Activated CD8-positive, alpha-beta T cell treated with anti-CD3 and anti-CD28 coated beads for 36 hours (primary cell): ENCODE measurements around the gene DPYD. TPM values are rescaled to one million over a fixed set of nuclear protein-coding genes. Genes with fewer than 3 reads are reported as not detected.

ENCODE experiments used
- ATAC-seq: fragments of 200-7000 bp; cut with Tn5 transposase; one replicate; pipeline ENCODE4 v1.10.0; 2021; ENCODE audit warnings: mild to moderate bottlenecking, moderate library complexity
- CTCF ChIA-PET: fragments of 350-600 bp; sonication (Branson Sonifier 250); formaldehyde crosslinking; loops from one replicate; lab custom pipeline; 2021; ENCODE audit warnings: antibody characterized with exemption; lab: Charles Lee
- POLR2A ChIA-PET: fragments of 350-600 bp; sonication (Branson Sonifier 250); formaldehyde crosslinking; loops from one replicate; lab custom pipeline; 2021; ENCODE audit warnings: antibody characterized with exemption; lab: Charles Lee
- DNase-seq: peaks from one replicate; pipeline ENCODE4 v3.0.0-alpha.2; 2020
- H3K27ac Mint-ChIP-seq: one replicate; pipeline ENCODE4 v1.8.0; 2021; ENCODE audit warnings: mild to moderate bottlenecking, mixed read lengths
- H3K27me3 Mint-ChIP-seq: one replicate; pipeline ENCODE4 v1.8.0; 2021; ENCODE audit warnings: mixed read lengths
- H3K36me3 Mint-ChIP-seq: one replicate; pipeline ENCODE4 v1.8.0; 2021; ENCODE audit warnings: low read depth, mixed read lengths
- H3K4me1 Mint-ChIP-seq: one replicate; pipeline ENCODE4 v1.8.0; 2021; ENCODE audit warnings: low read depth, mixed read lengths
- H3K4me3 Mint-ChIP-seq: one replicate; pipeline ENCODE4 v1.8.0; 2021; ENCODE audit warnings: mild to moderate bottlenecking, moderate library complexity, mixed read lengths
- H3K9me3 Mint-ChIP-seq: one replicate; pipeline ENCODE4 v1.8.0; 2021; ENCODE audit warnings: mixed read lengths
- intact Hi-C: fragments of 100-400 bp; cut with micrococcal nuclease; formaldehyde crosslinking; loops from one replicate; pipeline ENCODE4 v1.10.0; 2022
- total RNA-seq, 2 experiments: library from RNA; stranded (reverse); gene quantifications; one replicate each; pipeline ENCODE4 v1.2.3, GENCODE V29; 2021
- TF ChIP-seq, protein P1 (sequence below): fragments of 200-600 bp; IDR thresholded peaks from one replicate; pipeline ENCODE4 v1.8.0; 2022; ENCODE audit warnings: antibody characterized with exemption, mild to moderate bottlenecking

Gene DPYD
- total RNA-seq, 2 experiments from 2014 or later, result 10.7 to 10.8 TPM

DNA sequence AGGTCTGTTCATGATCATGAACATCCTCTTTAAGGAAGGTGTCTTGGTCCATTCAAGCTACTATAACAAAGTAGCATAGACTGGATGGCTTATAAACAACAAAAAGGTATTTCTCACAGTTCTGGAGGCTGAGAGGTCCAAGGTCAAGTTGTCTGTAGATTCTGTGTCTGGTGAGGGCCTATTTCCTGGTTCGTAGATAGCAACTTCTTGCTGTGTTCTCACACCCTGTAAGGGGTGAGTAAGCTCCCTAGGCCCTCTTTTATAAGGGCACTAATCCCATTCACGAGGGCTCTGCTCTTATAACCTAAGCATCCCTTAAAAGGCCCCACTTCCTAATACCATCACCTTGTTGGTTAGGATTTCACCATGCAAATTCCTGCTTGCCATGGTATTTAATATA lies 851.5 kb downstream of the DPYD start:
- DNase-seq (no peak), ATAC-seq (no peak)
- TF ChIP-seq, protein P1, sequence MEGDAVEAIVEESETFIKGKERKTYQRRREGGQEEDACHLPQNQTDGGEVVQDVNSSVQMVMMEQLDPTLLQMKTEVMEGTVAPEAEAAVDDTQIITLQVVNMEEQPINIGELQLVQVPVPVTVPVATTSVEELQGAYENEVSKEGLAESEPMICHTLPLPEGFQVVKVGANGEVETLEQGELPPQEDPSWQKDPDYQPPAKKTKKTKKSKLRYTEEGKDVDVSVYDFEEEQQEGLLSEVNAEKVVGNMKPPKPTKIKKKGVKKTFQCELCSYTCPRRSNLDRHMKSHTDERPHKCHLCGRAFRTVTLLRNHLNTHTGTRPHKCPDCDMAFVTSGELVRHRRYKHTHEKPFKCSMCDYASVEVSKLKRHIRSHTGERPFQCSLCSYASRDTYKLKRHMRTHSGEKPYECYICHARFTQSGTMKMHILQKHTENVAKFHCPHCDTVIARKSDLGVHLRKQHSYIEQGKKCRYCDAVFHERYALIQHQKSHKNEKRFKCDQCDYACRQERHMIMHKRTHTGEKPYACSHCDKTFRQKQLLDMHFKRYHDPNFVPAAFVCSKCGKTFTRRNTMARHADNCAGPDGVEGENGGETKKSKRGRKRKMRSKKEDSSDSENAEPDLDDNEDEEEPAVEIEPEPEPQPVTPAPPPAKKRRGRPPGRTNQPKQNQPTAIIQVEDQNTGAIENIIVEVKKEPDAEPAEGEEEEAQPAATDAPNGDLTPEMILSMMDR, result no peak
- Mint-ChIP-seq H3K36me3 (no peaks in the 10 kb centered on the region), H3K4me3 (no peak overlapping the region), H3K27ac (no peak overlapping the region), H3K27me3 (no peaks in the 10 kb centered on the region), H3K9me3 (no peaks in the 10 kb centered on the region), H3K4me1 (no peaks in the 10 kb centered on the region)
- POLR2A ChIA-PET, result no interaction called here
- CTCF ChIA-PET, result no interaction called here
- intact Hi-C loops, result no loop called here

DNA sequence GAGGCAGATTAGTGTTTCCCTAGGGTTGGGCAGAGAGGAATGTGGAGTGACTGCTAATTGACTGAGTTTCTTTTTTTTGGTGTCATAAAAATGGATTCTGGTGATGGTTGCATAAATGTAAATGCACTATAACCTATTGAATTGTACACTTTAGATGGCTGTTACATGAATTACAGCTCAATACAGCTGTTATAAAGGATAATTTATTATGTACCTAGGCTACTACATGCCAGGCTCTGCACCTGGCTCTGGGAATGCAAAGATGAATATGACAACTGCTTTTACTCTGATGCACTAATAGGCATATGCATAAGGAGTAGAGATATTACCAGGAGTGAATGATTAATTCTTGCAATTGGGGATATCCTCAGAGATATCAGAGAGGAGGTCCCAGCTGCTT lies 854.0 kb downstream of the DPYD start:
- Mint-ChIP-seq H3K27me3 (peaks cover 1% of the 10 kb centered on the region), H3K36me3 (no peaks in the 10 kb centered on the region), H3K4me1 (no peaks in the 10 kb centered on the region), H3K9me3 (peaks cover 2% of the 10 kb centered on the region), H3K27ac (no peak overlapping the region), H3K4me3 (no peak overlapping the region)
- ChIA-PET CTCF (no interaction called here), POLR2A (no interaction called here)
- no peak for DNase-seq
- intact Hi-C loops, result no loop called here
- TF ChIP-seq, protein P1, result no peak
- ATAC-seq, result no peak

DNA sequence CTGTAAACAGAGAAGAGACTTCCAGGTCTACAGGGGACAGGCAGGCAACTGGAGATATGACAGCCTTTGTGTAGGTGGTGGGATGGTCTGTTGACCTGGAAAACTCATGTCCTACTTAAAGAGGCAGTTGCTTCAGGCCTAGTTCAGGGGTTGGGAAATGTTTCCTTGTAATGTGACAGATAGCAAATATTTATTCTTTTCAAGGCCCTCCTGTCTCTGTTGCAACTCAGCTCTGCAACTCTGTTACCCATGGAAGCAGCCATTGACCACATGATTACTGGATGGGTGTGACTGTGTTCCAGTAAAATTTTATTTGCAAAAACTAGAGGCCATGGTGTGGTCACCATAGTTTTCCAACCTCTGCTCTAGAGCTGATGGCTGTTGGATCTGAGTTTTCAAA lies 857.3 kb downstream of the DPYD start:
- ATAC-seq (no peak), DNase-seq (no peak)
- Mint-ChIP-seq H3K4me3 (no peak overlapping the region), H3K27ac (no peak overlapping the region), H3K9me3 (peaks cover 4% of the 10 kb centered on the region), H3K27me3 (peaks cover 1% of the 10 kb centered on the region), H3K4me1 (no peaks in the 10 kb centered on the region), H3K36me3 (no peaks in the 10 kb centered on the region)
- intact Hi-C loops, result no loop called here
- TF ChIP-seq, protein P1, result no peak
- ChIA-PET CTCF (no interaction called here), POLR2A (no interaction called here)

DNA sequence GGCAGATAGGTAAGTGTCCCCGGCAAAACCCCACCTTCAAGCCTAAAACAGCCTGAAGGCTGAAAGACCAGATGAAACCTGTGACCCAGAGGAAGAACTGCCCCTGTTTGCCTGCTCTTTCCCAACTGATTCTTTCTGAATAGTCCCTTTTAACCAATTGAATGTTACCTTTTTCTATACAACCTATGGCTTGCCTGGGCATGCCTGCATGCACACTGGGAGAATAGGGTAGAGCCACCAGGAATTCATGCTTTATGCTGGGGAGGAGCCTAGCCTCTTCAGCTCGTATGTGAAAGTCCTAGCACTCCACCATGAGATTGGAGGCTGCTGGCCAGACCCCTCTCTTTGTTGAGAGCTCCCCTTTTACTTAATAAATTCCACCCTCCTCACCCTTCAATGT lies 859.2 kb downstream of the DPYD start:
- Mint-ChIP-seq H3K27ac (no peak overlapping the region), H3K27me3 (peaks cover 1% of the 10 kb centered on the region), H3K9me3 (peaks cover 4% of the 10 kb centered on the region), H3K36me3 (no peaks in the 10 kb centered on the region), H3K4me3 (no peak overlapping the region), H3K4me1 (no peaks in the 10 kb centered on the region)
- ChIA-PET POLR2A (no interaction called here), CTCF (no interaction called here)
- TF ChIP-seq, protein P1, result no peak
- ATAC-seq (no peak), DNase-seq (no peak)
- intact Hi-C loops, result no loop called here

DNA sequence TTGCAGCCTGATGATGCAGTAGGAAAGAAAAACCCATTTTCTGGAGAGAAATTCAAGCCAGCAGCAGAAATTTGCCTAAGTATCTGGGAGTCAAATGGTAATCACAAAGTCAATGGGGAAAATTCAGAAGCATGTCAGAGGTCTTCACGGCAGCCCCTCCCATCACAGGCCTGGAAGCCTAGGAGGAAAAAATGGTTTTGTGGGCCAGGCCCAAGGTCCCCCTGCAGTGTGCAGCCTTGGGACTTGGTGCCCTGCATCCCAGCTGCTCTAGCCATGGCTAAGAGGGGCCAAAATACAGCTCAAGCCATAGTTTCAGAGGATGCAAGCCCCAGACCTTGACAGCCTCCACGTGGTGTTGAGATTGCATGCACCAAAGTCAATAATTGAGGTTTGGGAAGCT lies 864.4 kb downstream of the DPYD start:
- H3K4me3 Mint-ChIP-seq, result no peak overlapping the region
- no peak overlapping the region for H3K27ac Mint-ChIP-seq
- H3K4me1 Mint-ChIP-seq, result no peaks in the 10 kb centered on the region
- H3K9me3 Mint-ChIP-seq, result peaks cover 14% of the 10 kb centered on the region
- H3K36me3 Mint-ChIP-seq, result no peaks in the 10 kb centered on the region
- H3K27me3 Mint-ChIP-seq, result no peaks in the 10 kb centered on the region
- CTCF ChIA-PET, result no interaction called here
- POLR2A ChIA-PET, result no interaction called here
- intact Hi-C loops, result no loop called here
- ATAC-seq (no peak), DNase-seq (no peak)
- TF ChIP-seq, protein P1, result no peak
